ENCODE measurements around the gene NKAP.

- TF ChIP-seq, protein P1, sequence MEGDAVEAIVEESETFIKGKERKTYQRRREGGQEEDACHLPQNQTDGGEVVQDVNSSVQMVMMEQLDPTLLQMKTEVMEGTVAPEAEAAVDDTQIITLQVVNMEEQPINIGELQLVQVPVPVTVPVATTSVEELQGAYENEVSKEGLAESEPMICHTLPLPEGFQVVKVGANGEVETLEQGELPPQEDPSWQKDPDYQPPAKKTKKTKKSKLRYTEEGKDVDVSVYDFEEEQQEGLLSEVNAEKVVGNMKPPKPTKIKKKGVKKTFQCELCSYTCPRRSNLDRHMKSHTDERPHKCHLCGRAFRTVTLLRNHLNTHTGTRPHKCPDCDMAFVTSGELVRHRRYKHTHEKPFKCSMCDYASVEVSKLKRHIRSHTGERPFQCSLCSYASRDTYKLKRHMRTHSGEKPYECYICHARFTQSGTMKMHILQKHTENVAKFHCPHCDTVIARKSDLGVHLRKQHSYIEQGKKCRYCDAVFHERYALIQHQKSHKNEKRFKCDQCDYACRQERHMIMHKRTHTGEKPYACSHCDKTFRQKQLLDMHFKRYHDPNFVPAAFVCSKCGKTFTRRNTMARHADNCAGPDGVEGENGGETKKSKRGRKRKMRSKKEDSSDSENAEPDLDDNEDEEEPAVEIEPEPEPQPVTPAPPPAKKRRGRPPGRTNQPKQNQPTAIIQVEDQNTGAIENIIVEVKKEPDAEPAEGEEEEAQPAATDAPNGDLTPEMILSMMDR (IDR thresholded peaks at IDR 0.05; ENCODE audit: insufficient read depth, low read length) = no peak
- TF ChIP-seq GABPA (IDR thresholded peaks at IDR 0.05; ENCODE audit: low read depth) (no peak), POLR2AphosphoS5 (IDR thresholded peaks at IDR 0.05; ENCODE audit: low read depth) (no peak)
- TF ChIP-seq, protein P2, sequence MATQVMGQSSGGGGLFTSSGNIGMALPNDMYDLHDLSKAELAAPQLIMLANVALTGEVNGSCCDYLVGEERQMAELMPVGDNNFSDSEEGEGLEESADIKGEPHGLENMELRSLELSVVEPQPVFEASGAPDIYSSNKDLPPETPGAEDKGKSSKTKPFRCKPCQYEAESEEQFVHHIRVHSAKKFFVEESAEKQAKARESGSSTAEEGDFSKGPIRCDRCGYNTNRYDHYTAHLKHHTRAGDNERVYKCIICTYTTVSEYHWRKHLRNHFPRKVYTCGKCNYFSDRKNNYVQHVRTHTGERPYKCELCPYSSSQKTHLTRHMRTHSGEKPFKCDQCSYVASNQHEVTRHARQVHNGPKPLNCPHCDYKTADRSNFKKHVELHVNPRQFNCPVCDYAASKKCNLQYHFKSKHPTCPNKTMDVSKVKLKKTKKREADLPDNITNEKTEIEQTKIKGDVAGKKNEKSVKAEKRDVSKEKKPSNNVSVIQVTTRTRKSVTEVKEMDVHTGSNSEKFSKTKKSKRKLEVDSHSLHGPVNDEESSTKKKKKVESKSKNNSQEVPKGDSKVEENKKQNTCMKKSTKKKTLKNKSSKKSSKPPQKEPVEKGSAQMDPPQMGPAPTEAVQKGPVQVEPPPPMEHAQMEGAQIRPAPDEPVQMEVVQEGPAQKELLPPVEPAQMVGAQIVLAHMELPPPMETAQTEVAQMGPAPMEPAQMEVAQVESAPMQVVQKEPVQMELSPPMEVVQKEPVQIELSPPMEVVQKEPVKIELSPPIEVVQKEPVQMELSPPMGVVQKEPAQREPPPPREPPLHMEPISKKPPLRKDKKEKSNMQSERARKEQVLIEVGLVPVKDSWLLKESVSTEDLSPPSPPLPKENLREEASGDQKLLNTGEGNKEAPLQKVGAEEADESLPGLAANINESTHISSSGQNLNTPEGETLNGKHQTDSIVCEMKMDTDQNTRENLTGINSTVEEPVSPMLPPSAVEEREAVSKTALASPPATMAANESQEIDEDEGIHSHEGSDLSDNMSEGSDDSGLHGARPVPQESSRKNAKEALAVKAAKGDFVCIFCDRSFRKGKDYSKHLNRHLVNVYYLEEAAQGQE (IDR thresholded peaks at IDR 0.05; ENCODE audit: insufficient replicate concordance, low read depth) = no peak
Observed at GRCh38 chrX:119948381-119948780, 4.8 kb upstream of the NKAP start.
